Smooth muscle cell of trachea (primary cell): ENCODE results near the gene XPR1. TPM values are rescaled to one million over a fixed set of nuclear protein-coding genes. Genes with fewer than 3 reads are reported as not detected.

Source experiments
- total RNA-seq: library from RNA; depleted of rRNA; stranded (reverse); fragments of >200 nt; gene quantifications from 2 replicates; pipeline ENCODE4 v1.2.1, GENCODE V29; 2014

The XPR1 gene
- total RNA-seq, result 20.1 and 28.0 TPM in 2 replicates

DNA sequence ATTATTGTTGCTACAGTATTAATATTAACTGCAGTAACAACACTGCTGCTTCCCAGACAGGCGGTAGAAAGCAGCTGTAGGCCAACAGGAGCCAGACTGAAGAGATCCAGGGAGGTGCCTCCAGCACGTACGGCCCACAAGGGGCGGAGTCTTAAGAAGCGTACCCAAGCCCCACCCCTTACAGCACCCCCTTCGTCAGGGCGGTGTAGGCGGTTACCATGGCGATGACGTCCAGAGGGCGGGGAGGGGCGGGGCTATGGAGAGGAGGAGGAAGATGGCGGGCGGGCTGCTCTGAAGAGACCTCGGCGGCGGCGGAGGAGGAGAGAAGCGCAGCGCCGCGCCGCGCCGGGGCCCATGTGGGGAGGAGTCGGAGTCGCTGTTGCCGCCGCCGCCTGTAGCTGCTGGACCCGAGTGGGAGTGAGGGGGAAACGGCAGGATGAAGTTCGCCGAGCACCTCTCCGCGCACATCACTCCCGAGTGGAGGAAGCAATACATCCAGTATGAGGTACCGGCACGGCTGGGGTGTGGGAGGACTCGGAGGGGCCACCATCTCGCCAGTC lies at the start of gene XPR1:
Gene XPR1 (plus strand): TSS at position 257 of the 560 bp plus-strand sequence. CDS start 180 bp downstream, at position 437.

DNA sequence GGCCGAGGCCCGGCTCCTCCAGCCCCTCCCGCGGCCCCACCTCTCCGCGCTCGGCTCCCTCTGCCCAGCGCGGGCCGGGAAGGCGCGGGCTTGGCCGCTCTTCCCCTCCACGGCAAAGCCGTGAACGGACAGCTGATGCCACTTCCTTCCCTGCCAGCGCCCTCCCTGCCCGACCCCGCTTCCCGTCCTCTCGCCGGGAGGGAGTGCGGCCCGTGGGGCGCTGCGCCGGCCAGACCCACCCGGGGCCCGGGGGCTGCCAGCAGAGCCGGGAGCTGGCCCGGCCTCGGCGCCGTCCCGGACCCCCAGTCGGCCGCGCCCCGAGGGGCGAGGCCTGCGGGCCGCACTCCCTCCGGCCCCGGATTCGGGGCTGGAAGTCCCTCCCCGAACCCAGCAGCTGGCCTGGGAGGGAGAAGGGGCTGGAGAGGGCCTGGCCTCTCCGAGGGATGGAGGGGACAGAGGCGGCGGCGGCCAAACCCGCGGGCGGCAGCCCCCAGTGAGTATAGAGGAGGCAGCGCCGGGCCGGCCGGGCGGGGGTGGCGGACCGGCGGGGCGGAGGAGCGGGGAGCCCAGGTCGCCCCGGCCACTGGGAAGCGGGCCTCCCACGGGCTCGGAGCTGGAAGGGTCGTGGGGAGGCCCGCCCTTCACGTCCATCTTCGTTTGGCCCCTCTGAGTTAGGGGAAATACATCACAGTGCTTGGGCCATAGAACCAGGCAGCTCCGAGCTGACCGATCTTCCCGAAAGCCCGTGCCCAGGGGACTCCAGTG lies 281.2 kb downstream of the XPR1 start, which contains the start of gene KIAA1614:
Gene KIAA1614 (plus strand): TSS at position 97 of the 765 bp plus-strand sequence. CDS start 347 bp downstream, at position 444.

Other genes with a start within 250 kb of the XPR1 start
- 56.4 and 72.6 TPM in 2 replicates for gene ACBD6, start 129.4 kb upstream of the XPR1 start, total RNA-seq
- not detected in 2 replicates for gene OVAAL, start 73.1 kb upstream of the XPR1 start, total RNA-seq